GM13976 (cell line): ENCODE measurements around the gene THAP7.
"Not testable (repeated sequence)": the region's sequence is repeated elsewhere in the genome, so short reads cannot be mapped to it uniquely, and the experiment has no call there.

Experiments
- DNase-seq: peaks from one replicate; pipeline ENCODE4 v3.0.0; 2012; ENCODE audit warnings: low spot score
- in situ Hi-C: fragments of 300-500 bp; cut with MboI; formaldehyde crosslinking; loops from one replicate; pipeline ENCODE4 v1.12.0; 2022; ENCODE audit warnings: low sequenced_read_pairs, mixed read lengths, inconsistent platforms; ENCODE audit not compliant: unreplicated experiment
- TF ChIP-seq, protein P1 (sequence below): IDR thresholded peaks from 2 replicates; pipeline ENCODE4 v1.5.1; 2012; ENCODE audit warnings: borderline replicate concordance, mild to moderate bottlenecking; ENCODE audit not compliant: insufficient read depth; ENCODE audit errors: extremely low read depth, missing control alignments, control extremely low read depth

Gene THAP7

DNA sequence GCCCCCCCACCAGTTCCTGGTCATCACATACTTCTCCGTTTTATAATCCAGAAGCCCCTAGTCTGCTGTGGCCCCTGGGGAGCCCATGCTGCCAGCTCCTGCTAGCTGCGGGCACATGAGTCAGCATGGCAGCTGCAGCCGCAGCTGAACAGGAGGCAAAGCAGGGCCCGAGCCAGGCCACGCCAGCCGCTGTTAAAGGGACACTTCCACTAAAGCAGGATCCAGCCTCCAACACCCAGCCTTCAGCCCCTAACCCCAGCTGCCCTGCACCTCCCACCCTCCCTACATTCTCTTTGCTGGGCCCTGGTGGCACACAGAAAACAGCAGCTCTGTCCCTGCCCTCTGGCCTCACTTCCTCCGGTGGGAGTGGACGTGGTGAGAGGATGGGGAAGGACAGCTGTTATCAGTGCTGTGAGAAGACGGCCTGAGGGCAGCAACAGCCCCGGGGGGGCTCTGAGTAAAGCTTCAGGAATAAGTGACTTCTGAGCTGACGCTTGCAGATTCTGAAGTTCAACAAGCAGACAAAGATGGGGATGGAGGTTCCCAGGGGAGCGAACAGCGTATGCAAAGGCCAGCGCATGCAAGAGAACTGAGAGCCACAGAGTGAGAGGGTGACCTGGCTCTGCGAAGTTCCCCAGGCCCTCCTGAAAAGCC lies 43.1 kb upstream of the THAP7 start:
- TF ChIP-seq, protein P1, sequence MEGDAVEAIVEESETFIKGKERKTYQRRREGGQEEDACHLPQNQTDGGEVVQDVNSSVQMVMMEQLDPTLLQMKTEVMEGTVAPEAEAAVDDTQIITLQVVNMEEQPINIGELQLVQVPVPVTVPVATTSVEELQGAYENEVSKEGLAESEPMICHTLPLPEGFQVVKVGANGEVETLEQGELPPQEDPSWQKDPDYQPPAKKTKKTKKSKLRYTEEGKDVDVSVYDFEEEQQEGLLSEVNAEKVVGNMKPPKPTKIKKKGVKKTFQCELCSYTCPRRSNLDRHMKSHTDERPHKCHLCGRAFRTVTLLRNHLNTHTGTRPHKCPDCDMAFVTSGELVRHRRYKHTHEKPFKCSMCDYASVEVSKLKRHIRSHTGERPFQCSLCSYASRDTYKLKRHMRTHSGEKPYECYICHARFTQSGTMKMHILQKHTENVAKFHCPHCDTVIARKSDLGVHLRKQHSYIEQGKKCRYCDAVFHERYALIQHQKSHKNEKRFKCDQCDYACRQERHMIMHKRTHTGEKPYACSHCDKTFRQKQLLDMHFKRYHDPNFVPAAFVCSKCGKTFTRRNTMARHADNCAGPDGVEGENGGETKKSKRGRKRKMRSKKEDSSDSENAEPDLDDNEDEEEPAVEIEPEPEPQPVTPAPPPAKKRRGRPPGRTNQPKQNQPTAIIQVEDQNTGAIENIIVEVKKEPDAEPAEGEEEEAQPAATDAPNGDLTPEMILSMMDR = no peak
- in situ Hi-C loops = no loop called here
- DNase-seq = no peak

DNA sequence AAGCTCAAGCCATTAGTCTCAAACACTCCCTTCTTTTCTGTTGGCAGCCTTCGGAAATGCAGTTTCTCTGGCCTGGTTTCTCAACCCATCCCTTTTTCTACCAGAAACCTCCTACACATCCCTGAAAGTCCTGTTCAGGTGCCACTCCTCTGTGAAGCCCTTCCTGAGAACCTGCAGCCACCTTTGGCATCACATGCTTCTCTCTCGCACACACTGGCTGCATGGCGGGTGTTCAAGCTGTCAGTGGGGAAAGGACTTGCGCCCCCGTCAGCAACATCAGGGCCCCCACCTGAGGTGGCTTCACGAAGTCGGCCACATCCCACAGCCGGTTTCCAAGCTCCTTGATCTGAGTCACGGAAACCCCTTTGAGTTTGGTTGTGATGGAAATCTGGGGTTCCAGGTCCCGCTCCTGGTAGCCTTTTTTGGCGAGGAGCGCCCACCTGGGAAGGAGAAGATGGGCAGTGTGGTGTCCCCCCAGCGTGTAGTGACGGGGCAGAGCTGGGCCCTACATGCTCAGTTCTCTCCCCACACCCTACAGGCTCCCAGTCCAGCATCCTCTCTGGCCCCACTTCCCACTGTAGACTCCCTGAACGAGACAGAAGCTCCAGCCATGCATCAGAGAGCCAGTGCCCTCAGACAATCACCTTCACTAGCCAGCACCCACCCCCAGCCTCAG lies 42.1 kb upstream of the THAP7 start:
- in situ Hi-C loops = no loop called here
- TF ChIP-seq, protein P1 = no peak
- peak; percentile 15 for DNase-seq

DNA sequence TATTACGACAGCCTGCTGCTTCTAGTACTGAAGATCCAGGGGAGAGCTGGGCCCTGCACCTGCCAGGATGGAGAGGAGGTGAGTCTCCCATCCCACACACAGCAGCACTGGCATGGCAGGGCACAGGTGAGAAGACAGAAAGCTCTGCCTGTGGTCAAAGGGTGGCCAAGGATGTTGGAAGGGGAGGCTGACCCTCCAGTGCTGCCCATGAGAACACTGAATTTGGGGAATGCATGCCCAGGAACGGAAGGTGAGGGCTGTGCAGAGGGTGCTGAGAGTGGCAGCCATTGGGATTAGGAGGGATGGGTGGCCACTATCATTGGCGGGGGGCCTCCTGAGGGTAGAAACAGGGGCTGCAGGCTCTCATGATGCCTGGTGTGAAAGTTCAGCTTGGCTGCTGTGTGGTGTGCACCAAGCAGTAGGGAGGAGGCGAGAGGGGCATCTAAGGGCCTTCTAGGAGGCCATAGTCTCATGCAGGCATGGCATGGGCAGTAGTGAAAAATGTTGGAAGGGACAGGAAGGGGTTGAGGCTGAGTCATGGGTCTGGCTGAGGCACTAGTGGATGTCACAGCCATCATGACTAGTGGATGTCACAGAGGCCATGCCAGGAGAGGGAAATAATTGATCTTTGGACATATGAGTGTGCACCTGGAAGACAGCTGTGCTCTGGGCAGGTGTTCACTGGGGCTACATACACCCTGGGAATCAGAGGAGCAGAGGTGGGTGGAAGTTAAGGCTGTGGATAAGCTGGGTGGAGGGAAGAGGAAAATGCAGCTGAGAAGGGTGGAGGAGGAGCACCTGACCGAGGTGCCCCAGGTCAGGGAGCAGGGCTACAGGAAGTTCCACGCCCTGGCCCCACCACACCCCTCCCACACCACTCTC lies 41.3 kb upstream of the THAP7 start:
- TF ChIP-seq, protein P1 = no peak
- in situ Hi-C loops = no loop called here
- peak; percentile 15 for DNase-seq

DNA sequence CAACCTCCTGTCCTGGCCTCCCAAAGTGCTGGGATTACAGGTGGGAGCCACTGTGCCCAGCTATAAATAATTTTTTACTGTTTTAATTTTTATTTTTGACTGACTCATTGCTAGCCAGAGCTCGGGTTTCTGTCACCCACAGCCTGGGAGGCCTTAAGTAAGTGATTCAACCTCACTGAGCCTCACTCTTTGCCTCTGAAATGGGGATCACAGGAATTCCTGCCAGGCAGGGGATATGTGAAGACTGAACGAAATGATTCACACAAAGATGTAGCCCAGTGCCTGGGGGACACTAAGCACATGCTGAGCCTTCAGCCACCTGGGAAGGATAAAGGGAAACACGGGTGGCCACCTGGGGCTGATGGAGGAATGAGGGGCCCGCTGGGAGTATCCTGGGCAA lies 40.0 kb upstream of the THAP7 start:
- in situ Hi-C loops = no loop called here
- no peak for DNase-seq
- TF ChIP-seq, protein P1 = no peak

DNA sequence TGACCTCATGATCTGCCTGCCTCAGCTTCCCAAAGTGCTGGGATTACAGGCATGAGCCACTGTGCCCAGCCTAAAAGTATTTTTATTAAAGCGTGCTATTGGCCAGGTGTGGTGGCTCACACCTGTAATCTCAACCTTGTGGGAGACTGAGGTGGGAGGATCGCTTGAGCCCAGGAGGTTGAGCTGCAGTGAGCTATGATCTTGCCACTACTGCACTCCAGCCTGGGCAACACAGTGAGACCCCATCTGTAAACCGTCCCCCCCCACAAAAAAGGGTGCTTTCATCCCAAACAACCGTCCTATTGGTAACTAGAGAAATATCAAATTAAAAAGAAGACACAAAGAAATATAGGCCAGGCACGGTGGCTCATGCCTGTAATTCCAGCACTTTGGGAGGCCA lies 37.2 kb upstream of the THAP7 start:
- in situ Hi-C loops = loop anchor here (5.0 kb wide), 1 partner anchor 48 kb away; no protein-coding TSS in a partner anchor

DNA sequence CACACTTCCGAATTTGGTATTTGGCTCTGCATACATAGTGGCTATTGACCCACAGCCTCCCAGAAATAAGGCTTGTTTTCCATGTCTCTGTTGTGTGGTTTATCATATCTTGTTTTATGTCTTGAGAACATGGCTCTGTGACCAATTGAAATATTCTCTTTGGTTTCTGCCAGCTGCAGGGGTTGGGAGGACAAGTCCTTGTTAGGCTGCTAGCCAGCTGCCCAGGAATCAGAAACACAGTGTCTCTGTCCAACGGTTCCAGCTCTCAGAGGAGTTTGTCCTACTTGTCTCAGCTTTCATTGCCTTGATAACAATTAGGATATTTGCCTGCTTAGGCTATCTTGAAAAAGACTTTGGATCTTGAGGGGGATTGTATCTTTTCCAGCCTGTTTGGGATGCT lies 36.5 kb upstream of the THAP7 start:
- no peak for DNase-seq
- TF ChIP-seq, protein P1 = no peak
- in situ Hi-C loops = loop anchor here (5.0 kb wide), 1 partner anchor 49 kb away; no protein-coding TSS in a partner anchor

More for the DNA sequence above, 37.2 kb upstream of the THAP7 start:
- DNase-seq = not testable (repeated sequence)
